Ascending aorta (tissue), 2 donors: ENCODE data around the gene FNBP1L. TPM values are rescaled to one million over a fixed set of nuclear protein-coding genes. Genes with fewer than 3 reads are reported as not detected.
A peak's percentile ranks its signal among the peaks of the same experiment; 100 is the strongest.

Source experiments
- DNase-seq, 2 donors: peaks; one replicate each; pipeline ENCODE4 v3.0.0-alpha.2; 2019; ENCODE audit warnings: low spot score in 2 of 2
- H3K27ac ChIP-seq, 2 donors: fragments of 200-600 bp; sonication (generic); one replicate each; pipeline ENCODE4 v1.5.1; 2016 to 2017; ENCODE audit warnings: mild to moderate bottlenecking in 1 of 2
- H3K27me3 ChIP-seq: fragments of 200-600 bp; sonication (generic); one replicate; pipeline ENCODE4 v1.5.1; 2017
- H3K36me3 ChIP-seq, 2 donors: fragments of 200-600 bp; sonication (generic); one replicate each; pipeline ENCODE4 v1.5.1; 2016
- H3K4me1 ChIP-seq, 2 donors: fragments of 200-600 bp; sonication (generic); one replicate each; pipeline ENCODE4 v1.5.1; 2016 to 2017; ENCODE audit warnings: mild to moderate bottlenecking in 1 of 2
- H3K4me3 ChIP-seq, 2 donors: fragments of 200-600 bp; sonication (generic); one replicate each; pipeline ENCODE4 v1.5.1; 2016 to 2017; ENCODE audit warnings: mild to moderate bottlenecking in 1 of 2
- H3K9me3 ChIP-seq, 2 donors: fragments of 200-600 bp; sonication (generic); one replicate each; pipeline ENCODE4 v1.5.1; 2016
- CTCF ChIP-seq, 3 experiments: fragments of 200-600 bp in 2 of 3; fragments of 450-650 bp in 1 of 3; sonication (generic) in 2 of 3; IDR thresholded peaks; one replicate each; pipeline ENCODE4 v1.5.1; 2016 to 2019; ENCODE audit warnings: antibody characterized with exemption in 3 of 3, mild to moderate bottlenecking in 1 of 3, moderate library complexity in 1 of 3
- intact Hi-C: fragments of 100-400 bp; cut with DNase I; formaldehyde crosslinking; loops from one replicate; pipeline ENCODE4 v1.15.1; 2023
- total RNA-seq: library from RNA; depleted of rRNA; stranded (reverse); fragments of >200 nt; gene quantifications from one replicate; pipeline ENCODE4 v1.1.0, GENCODE V29; 2016

Gene FNBP1L
- total RNA-seq, 1 donor from 2014 or later, result 12.6 TPM

DNA sequence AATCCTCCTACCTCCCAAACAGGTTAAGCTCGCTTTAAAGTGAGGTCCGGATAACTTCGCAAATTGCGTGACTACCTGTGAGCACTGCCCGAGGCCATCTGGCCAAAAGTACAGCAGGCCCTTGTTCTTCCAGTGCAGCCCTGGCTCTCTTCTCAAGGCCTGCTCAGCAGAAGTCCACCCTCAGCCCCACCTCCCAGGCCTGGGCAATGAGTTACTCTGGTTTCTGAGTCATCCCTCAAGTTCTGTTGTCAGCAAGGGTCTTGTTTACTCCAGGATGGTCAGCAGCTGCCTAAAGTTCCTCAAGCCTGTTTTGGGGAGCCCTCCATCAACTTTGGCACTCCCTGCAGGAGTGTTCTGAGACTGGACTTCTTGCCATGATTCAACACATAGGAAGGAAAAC lies 132.0 kb downstream of the FNBP1L start:
- no peaks in the 10 kb centered on the region for H3K9me3 ChIP-seq

DNA sequence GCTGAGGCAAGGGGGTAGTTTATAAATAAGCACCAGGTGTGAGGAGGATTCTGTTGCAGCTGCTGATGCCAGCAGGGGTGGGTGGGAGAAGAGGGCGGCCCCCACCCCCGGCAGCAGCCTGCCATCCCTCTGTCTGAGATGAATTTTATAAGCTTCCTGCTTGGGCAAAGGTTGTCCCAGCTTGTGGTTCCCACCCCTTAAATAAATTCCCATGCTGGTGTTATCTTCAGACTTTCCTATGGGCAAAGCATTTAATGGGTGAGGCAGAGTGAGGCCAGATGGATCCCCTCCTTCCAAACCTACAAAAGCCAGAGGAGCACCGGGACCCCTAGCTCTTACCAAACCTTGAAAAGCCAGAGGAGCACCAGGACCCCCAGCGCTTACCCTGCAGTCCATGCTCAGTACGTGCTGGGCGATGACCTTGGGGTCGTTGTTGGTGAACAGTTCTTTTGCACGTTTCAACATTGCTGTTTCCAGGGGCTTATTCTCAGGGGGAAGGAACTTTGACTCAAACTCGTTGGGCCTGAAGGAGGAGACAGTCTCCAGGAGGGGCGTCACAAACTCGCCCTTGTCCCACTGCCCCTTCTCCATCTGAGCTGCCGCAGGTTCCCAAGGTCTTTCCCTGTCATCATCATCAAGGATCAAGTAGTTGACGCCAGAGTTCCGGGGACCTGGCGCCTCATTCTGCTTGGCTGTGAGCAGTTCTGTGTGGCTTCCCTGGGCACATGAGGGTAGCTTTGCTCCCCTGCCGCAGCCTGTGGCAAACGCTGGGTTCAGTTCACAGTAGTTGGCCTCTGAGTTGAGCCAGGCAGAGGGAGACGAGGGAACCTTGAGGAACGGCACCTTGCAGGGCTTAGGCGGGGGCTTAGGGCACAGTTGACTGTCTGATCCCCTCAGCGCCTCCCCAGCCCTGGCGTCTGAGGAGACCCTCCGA lies 134.3 kb downstream of the FNBP1L start:
- peaks cover 18 to 43% of the 10 kb centered on the region in 2 donors for H3K36me3 ChIP-seq
- H3K9me3 ChIP-seq, result no peaks in the 10 kb centered on the region
- TF ChIP-seq CTCF (IDR thresholded peaks at IDR 0.05), result no peak
- intact Hi-C loops, result no loop called here
- DNase-seq, result no peak
- H3K27me3 ChIP-seq, result no peaks in the 10 kb centered on the region
- H3K4me3 ChIP-seq, result no peak overlapping the region
- H3K27ac ChIP-seq, result no peak overlapping the region
- H3K4me1 ChIP-seq, result peaks cover 6 to 22% of the 10 kb centered on the region in 2 donors

More for the DNA sequence above, 132.0 kb downstream of the FNBP1L start:
- Histone ChIP-seq H3K27me3 (no peaks in the 10 kb centered on the region), H3K36me3 (peaks cover 18 to 49% of the 10 kb centered on the region in 2 donors), H3K4me1 (peaks cover 6 to 15% of the 10 kb centered on the region in 2 donors), H3K27ac (peak overlapping the region; percentile 74 to 81), H3K4me3 (no peak overlapping the region)
- TF ChIP-seq CTCF (IDR thresholded peaks at IDR 0.05), result no peak
- intact Hi-C loops, result no loop called here
- no peak for DNase-seq

DNA sequence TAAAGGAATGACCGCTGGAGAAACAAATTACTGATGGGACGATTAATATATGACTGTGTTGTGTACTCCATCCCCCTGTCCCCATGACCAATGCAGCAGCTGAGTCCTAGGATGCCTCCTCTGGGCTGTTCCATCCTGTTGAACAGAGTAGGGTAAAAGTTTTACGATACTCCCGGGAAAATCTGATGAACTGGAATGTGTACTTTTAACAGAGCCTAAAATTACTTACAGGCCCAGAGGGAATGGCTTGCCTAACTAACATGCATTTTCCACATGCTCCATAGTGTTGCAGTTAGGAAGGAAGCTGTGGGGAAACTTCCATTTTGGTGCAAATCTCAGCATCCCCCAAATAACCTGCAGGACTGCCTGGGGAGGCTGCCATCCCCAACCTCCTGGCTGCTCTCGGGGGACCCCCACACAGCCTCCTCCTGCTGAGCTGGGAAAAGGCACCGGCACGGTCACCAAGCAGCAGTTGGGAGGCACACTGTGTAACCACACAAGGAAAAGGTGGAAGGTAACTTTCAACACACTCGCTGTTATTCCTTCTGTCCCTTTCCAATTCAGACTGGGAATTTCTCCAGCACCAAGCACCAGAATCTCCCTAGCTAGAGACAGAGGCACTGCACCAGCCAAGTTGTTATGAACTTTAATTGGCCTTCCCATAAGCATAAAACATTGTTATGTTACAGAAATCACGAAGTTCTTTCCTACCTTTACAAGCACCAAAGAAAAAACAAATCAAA lies 136.5 kb downstream of the FNBP1L start:
- intact Hi-C loops, result loop anchor here (2.0 kb wide), 1 partner anchor 26 kb away; no protein-coding TSS in a partner anchor
- Histone ChIP-seq H3K36me3 (peaks cover 39 to 61% of the 10 kb centered on the region in 2 donors), H3K4me3 (no peak overlapping the region), H3K4me1 (peaks cover 6 to 16% of the 10 kb centered on the region in 2 donors), H3K9me3 (no peaks in the 10 kb centered on the region), H3K27me3 (no peaks in the 10 kb centered on the region), H3K27ac (peak overlapping the region; percentile 71 to 74)
- no peak for TF ChIP-seq CTCF (IDR thresholded peaks at IDR 0.05)
- DNase-seq, result peak in 1 of 2 donors; percentile 45

- Histone ChIP-seq H3K27ac (peak overlapping the region; percentile 71 to 74), H3K9me3 (no peaks in the 10 kb centered on the region), H3K36me3 (peaks cover 44 to 70% of the 10 kb centered on the region in 2 donors), H3K4me1 (peaks cover 0 to 13% of the 10 kb centered on the region in 2 donors), H3K4me3 (no peak overlapping the region), H3K27me3 (no peaks in the 10 kb centered on the region)
- TF ChIP-seq CTCF (IDR thresholded peaks at IDR 0.05), result no peak
- intact Hi-C loops, result loop anchor here (2.0 kb wide), 1 partner anchor 25 kb away; no protein-coding TSS in a partner anchor
- peak in 1 of 2 donors; percentile 80 for DNase-seq
These were observed 137.4 kb downstream of the FNBP1L start for GRCh38 chr1:93585059-93585966.

DNA sequence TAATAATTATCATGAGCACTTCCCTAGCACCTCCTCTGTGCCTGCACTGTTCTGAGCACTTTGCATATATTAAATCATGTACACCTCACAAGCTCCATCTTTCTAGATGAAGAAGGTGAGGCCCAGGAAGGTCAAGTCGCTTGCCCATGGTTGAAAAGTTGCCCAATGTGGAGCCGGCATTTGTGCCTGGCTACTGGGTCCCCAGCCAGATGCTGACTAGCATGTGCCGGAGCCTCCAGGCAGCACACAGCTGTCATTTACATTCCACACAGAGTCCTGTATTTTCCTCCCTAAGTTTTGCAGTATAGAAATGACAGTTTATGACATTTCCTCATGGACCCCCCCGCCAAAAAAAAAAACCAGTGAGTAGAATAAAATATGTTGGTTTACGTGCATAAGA lies 139.4 kb downstream of the FNBP1L start:
- no peak overlapping the region for H3K27ac ChIP-seq
- TF ChIP-seq CTCF (IDR thresholded peaks at IDR 0.05), result no peak
- no peaks in the 10 kb centered on the region for H3K9me3 ChIP-seq
- no peaks in the 10 kb centered on the region for H3K27me3 ChIP-seq
- H3K36me3 ChIP-seq, result peaks cover 38 to 60% of the 10 kb centered on the region in 2 donors
- no peak for DNase-seq
- peaks cover 5 to 18% of the 10 kb centered on the region in 2 donors for H3K4me1 ChIP-seq
- intact Hi-C loops, result no loop called here
- no peak overlapping the region for H3K4me3 ChIP-seq
